K562 (cell line): ENCODE data around the gene CTIF. TPM values are rescaled to one million over a fixed set of nuclear protein-coding genes. Genes with fewer than 3 reads are reported as not detected.

Experiments used
- EP300 ChIP-seq: IDR thresholded peaks from 2 replicates; pipeline ENCODE4 v1.6.1; 2012; ENCODE audit warnings: low read length, improper control_type of control experiment
- HDAC6 ChIP-seq: IDR thresholded peaks from 2 replicates; pipeline ENCODE4 v1.6.1; 2012; ENCODE audit warnings: low read depth, mild to moderate bottlenecking, control low read depth, inconsistent platforms, low read length, moderate library complexity
- RBM34 ChIP-seq: fragments of 200-400 bp; formaldehyde crosslinking; IDR thresholded peaks from 2 replicates; pipeline ENCODE4 v1.6.1; 2018; ENCODE audit warnings: low read length, borderline replicate concordance; ENCODE audit not compliant: insufficient read depth
- RFX5 ChIP-seq: IDR thresholded peaks from 2 replicates; pipeline ENCODE4 v1.6.1; 2011; ENCODE audit warnings: low read depth, mild to moderate bottlenecking, improper control_type of control experiment, low read length
- SMAD4 ChIP-seq: fragments of 250-450 bp; sonication (Bioruptor Pico); conservative IDR thresholded peaks from 2 replicates; pipeline ENCODE4 v1.8.0; 2021; ENCODE audit warnings: inconsistent platforms, mild to moderate bottlenecking, moderate library complexity
- SREBF2 ChIP-seq: sonication (generic); formaldehyde crosslinking; IDR thresholded peaks from 2 replicates; pipeline ENCODE4 v1.4.0; 2020; ENCODE audit warnings: mild to moderate bottlenecking, missing genetic modification reagents
- polyA plus RNA-seq, 8 experiments: library from polyadenylated mRNA; depleted of rRNA in 4 of 8; stranded (reverse) in 5 of 8; unstranded in 3 of 8; fragments of >200 nt; fragmentation: Nextera tagmentation in 2 of 8; fragmentation: Illumina TruSeq in 1 of 8; extraction: Ambion mirVana in 2 of 8; extraction: Trizol in 1 of 8; gene quantifications; 2 replicates each; pipeline versions ENCODE4 v1.2.1 to v1.2.3, GENCODE V29; 2011 to 2014; ENCODE audit warnings: inconsistent platforms in 1 of 8, missing spikeins in 1 of 8
- total RNA-seq, 7 experiments: library from RNA; depleted of rRNA in 6 of 7; stranded (reverse); fragments of >200 nt in 6 of 7; fragmentation: Illumina TruSeq in 2 of 7; extraction: Trizol in 2 of 7; gene quantifications; 2 replicates each; pipeline versions ENCODE4 v1.2.1 to v1.2.3, GENCODE V29; 2011 to 2021; ENCODE audit warnings: low replicate concordance in 1 of 7
- TF ChIP-seq, protein P1 (sequence below): fragments of 200-400 bp; formaldehyde crosslinking; IDR thresholded peaks from 2 replicates; pipeline ENCODE4 v1.6.1; 2017; ENCODE audit warnings: mild to moderate bottlenecking, low read depth, low read length, moderate library complexity
- TF ChIP-seq, protein P2 (sequence below): sonication (generic); formaldehyde crosslinking; IDR thresholded peaks from 2 replicates; pipeline ENCODE4 v1.8.1; 2022; ENCODE audit warnings: missing genetic modification reagents
- TF ChIP-seq, protein P3 (sequence below): sonication (generic); formaldehyde crosslinking; IDR thresholded peaks from 2 replicates; pipeline ENCODE4 v1.8.0; 2022; ENCODE audit warnings: mild to moderate bottlenecking, missing genetic modification reagents
- TF ChIP-seq, protein P4 (sequence below): sonication (generic); formaldehyde crosslinking; IDR thresholded peaks from 2 replicates; pipeline ENCODE4 v1.8.0; 2022; ENCODE audit warnings: mild to moderate bottlenecking, missing genetic modification reagents
- TF ChIP-seq, protein P5 (sequence below): fragments of 450-650 bp; IDR thresholded peaks from 2 replicates; pipeline ENCODE4 v1.6.1; 2016; ENCODE audit warnings: low read depth, mild to moderate bottlenecking, moderate library complexity
- TF ChIP-seq, protein P6 (sequence below): sonication (generic); formaldehyde crosslinking; IDR thresholded peaks from 2 replicates; pipeline ENCODE4 v1.8.0; 2022; ENCODE audit warnings: mild to moderate bottlenecking, missing genetic modification reagents
- TF ChIP-seq, protein P7 (sequence below): IDR thresholded peaks from 2 replicates; pipeline ENCODE4 v1.6.1; 2011; ENCODE audit not compliant: insufficient read length; ENCODE audit errors: extremely low read depth

The CTIF gene
- total and polyA plus RNA-seq, 9 of the 15 experiments (the other 6 are each of a cell fraction or from before 2014, with no cell fraction given), result 0.17 to 11.5 (median 2.2) TPM

DNA sequence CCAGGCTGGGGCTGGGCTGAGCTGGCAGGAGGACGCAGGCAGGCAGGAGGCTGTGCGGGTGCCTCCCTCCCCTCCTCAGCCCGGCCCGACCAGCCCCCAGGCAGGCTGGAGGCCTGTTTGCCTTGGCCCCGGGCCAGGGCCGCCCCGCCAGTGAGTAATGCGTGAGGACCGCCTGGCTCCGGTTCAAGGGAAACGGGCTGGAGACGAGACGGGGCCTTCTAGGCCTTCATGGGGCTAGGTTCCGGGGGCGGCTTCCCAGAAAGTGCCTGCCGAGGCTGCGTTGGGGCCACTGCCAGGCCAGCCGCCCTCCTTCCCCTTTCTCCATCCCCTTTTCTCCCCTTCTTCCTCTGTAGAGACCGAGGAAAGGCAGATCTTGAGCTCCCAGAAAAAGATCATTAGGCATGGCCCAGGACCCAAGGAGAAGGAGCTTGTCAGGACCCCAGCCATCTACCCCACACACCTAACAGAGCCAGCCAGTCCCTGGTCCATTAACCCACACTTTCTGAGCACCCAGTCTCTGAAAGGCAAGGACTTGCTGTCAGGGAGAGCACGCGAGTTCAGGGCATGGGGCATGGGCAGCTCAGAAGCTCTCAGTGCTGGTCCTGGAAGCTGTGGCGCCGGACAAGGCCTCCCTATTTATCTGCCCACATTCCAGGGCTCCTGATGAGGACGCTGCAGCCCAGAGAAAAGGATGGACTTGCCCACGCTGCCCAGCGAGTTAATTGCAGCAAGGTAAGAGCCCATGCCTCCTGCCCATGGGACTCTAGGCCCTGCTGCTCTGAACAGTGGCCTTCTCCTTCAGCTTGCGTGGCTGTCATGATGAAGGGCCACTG, 363.4 kb downstream of the CTIF start (continued):
- TF ChIP-seq RBM34 (no peak), HDAC6 (no peak), SMAD4 (CRISPR knock-in tag) (peak; percentile 41; the same call in 1 of the 2 replicates), RFX5 (no peak), EP300 (no peak), SREBF2 (no peak)
- TF ChIP-seq, protein P1, sequence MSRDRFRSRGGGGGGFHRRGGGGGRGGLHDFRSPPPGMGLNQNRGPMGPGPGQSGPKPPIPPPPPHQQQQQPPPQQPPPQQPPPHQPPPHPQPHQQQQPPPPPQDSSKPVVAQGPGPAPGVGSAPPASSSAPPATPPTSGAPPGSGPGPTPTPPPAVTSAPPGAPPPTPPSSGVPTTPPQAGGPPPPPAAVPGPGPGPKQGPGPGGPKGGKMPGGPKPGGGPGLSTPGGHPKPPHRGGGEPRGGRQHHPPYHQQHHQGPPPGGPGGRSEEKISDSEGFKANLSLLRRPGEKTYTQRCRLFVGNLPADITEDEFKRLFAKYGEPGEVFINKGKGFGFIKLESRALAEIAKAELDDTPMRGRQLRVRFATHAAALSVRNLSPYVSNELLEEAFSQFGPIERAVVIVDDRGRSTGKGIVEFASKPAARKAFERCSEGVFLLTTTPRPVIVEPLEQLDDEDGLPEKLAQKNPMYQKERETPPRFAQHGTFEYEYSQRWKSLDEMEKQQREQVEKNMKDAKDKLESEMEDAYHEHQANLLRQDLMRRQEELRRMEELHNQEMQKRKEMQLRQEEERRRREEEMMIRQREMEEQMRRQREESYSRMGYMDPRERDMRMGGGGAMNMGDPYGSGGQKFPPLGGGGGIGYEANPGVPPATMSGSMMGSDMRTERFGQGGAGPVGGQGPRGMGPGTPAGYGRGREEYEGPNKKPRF, result no peak
- TF ChIP-seq, protein P2, sequence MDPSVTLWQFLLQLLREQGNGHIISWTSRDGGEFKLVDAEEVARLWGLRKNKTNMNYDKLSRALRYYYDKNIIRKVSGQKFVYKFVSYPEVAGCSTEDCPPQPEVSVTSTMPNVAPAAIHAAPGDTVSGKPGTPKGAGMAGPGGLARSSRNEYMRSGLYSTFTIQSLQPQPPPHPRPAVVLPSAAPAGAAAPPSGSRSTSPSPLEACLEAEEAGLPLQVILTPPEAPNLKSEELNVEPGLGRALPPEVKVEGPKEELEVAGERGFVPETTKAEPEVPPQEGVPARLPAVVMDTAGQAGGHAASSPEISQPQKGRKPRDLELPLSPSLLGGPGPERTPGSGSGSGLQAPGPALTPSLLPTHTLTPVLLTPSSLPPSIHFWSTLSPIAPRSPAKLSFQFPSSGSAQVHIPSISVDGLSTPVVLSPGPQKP (CRISPR knock-in tag), result no peak
- TF ChIP-seq, protein P3, sequence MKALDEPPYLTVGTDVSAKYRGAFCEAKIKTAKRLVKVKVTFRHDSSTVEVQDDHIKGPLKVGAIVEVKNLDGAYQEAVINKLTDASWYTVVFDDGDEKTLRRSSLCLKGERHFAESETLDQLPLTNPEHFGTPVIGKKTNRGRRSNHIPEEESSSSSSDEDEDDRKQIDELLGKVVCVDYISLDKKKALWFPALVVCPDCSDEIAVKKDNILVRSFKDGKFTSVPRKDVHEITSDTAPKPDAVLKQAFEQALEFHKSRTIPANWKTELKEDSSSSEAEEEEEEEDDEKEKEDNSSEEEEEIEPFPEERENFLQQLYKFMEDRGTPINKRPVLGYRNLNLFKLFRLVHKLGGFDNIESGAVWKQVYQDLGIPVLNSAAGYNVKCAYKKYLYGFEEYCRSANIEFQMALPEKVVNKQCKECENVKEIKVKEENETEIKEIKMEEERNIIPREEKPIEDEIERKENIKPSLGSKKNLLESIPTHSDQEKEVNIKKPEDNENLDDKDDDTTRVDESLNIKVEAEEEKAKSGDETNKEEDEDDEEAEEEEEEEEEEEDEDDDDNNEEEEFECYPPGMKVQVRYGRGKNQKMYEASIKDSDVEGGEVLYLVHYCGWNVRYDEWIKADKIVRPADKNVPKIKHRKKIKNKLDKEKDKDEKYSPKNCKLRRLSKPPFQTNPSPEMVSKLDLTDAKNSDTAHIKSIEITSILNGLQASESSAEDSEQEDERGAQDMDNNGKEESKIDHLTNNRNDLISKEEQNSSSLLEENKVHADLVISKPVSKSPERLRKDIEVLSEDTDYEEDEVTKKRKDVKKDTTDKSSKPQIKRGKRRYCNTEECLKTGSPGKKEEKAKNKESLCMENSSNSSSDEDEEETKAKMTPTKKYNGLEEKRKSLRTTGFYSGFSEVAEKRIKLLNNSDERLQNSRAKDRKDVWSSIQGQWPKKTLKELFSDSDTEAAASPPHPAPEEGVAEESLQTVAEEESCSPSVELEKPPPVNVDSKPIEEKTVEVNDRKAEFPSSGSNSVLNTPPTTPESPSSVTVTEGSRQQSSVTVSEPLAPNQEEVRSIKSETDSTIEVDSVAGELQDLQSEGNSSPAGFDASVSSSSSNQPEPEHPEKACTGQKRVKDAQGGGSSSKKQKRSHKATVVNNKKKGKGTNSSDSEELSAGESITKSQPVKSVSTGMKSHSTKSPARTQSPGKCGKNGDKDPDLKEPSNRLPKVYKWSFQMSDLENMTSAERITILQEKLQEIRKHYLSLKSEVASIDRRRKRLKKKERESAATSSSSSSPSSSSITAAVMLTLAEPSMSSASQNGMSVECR (CRISPR knock-in tag), result no peak
- TF ChIP-seq, protein P4, sequence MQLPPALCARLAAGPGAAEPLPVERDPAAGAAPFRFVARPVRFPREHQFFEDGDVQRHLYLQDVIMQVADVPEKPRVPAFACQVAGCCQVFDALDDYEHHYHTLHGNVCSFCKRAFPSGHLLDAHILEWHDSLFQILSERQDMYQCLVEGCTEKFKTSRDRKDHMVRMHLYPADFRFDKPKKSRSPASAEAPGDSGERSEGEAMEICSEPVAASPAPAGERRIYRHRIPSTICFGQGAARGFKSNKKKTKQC (CRISPR knock-in tag), result no peak
- TF ChIP-seq, protein P5, sequence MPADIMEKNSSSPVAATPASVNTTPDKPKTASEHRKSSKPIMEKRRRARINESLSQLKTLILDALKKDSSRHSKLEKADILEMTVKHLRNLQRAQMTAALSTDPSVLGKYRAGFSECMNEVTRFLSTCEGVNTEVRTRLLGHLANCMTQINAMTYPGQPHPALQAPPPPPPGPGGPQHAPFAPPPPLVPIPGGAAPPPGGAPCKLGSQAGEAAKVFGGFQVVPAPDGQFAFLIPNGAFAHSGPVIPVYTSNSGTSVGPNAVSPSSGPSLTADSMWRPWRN, result no peak
- TF ChIP-seq, protein P6, sequence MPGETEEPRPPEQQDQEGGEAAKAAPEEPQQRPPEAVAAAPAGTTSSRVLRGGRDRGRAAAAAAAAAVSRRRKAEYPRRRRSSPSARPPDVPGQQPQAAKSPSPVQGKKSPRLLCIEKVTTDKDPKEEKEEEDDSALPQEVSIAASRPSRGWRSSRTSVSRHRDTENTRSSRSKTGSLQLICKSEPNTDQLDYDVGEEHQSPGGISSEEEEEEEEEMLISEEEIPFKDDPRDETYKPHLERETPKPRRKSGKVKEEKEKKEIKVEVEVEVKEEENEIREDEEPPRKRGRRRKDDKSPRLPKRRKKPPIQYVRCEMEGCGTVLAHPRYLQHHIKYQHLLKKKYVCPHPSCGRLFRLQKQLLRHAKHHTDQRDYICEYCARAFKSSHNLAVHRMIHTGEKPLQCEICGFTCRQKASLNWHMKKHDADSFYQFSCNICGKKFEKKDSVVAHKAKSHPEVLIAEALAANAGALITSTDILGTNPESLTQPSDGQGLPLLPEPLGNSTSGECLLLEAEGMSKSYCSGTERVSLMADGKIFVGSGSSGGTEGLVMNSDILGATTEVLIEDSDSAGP (CRISPR knock-in tag), result no peak
- TF ChIP-seq, protein P7, sequence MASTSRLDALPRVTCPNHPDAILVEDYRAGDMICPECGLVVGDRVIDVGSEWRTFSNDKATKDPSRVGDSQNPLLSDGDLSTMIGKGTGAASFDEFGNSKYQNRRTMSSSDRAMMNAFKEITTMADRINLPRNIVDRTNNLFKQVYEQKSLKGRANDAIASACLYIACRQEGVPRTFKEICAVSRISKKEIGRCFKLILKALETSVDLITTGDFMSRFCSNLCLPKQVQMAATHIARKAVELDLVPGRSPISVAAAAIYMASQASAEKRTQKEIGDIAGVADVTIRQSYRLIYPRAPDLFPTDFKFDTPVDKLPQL, result no peak
